Measurements from ENCODE around the gene ZFP92.

The ZFP92 gene

DNA sequence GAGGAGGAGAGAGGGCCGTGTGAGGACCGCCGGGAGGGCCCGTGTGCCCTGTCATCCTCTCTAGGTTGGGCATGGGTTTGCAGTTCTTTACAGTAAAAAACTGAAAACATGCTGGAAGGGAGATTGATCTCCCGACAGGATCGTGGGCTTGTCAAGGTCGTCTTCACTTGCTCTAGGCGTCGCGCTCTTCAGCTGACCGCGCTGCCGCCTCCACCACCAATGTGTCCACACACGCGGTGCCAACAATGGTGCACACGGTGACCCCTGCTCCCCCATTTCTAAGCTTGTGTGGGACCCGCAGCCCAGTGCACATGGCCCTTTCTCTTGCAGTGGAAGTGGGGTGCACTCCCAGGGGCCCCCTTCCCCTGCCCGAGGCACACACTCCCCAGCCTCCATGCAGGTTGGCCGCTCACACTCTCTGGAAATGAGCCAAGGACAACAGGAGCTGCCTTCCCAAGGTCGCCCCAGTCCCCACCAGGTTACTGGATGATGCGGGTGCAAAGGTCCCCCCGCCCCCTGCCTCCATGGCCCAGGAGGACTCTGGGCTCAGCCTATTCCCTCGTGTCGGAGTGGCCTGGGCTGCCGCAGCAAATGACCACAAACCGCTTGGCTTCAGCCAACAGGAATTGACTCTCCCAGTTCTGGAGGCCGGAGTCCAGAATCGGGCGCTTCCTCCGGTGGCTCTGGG lies 1.7 kb upstream of the ZFP92 start:
- no peak for DNase-seq

DNA sequence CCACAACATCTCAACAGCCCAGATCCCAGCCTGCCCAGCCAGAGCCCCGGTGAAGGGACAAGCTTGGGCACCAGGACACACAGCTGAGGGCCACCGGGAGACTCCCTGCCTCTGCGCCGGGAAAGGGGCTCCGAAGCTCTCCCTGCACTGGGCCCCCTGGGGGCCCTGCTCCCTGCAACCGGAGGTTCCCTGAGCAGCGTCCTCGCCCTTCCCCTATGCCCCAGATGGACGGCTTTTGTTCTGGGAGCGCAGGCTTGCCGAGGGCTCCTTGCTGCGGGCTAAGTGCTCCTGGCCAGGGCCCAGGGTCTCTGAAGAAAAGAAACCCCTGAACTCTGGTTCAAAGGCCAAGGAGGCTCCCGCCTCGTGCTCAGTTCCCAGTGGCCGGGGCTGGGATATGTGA lies 899 bp upstream of the ZFP92 start:
- no peak for DNase-seq

DNA sequence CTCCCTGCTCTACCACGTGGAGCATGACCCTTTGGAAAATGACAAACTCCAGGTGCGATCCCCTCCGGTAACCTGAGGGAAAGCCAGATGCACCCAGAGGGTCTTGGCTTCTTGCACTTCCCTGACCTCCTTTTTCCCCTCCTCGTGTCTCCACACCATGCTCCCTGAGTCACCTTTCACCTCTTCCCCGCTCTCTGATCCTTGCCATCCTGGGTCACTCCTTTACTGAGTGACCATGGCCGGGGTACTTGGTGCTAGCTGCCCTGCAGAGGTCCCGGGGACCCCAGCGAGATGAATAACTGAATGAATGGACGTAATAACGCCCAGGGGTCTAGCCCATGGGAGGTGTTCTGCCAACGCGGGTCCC lies 401 bp upstream of the ZFP92 start:
- DNase-seq: no peak

DNA sequence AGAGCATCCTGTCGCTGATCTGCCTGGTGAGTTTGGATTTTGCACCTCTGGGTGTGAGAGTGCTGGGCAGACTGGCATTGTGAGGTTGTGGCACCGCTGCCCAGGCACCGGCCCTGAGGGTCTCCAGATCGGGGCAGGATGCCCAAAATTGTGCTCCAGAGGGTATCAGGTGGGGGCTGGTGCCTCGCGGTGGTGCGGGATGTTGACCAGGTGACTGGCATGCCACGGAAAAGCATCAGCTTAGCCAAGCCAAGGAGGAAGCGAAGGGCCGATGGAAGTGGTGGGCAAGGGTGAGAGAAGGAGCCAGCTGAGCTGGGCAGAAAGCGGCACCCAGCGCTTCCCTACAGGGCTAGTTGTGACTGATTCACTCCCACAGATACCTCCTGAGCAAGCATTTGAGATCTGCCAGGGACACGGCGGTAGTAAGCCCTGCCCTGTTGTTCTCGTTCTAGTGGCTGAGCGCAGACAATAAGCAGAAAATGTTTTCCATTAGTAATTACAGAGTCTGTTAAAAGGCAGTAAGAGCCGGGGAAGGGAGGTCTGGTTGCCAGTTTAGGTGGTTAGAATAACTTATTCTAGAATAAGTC lies 809 bp downstream of the ZFP92 start:
- DNase-seq: no peak

DNA sequence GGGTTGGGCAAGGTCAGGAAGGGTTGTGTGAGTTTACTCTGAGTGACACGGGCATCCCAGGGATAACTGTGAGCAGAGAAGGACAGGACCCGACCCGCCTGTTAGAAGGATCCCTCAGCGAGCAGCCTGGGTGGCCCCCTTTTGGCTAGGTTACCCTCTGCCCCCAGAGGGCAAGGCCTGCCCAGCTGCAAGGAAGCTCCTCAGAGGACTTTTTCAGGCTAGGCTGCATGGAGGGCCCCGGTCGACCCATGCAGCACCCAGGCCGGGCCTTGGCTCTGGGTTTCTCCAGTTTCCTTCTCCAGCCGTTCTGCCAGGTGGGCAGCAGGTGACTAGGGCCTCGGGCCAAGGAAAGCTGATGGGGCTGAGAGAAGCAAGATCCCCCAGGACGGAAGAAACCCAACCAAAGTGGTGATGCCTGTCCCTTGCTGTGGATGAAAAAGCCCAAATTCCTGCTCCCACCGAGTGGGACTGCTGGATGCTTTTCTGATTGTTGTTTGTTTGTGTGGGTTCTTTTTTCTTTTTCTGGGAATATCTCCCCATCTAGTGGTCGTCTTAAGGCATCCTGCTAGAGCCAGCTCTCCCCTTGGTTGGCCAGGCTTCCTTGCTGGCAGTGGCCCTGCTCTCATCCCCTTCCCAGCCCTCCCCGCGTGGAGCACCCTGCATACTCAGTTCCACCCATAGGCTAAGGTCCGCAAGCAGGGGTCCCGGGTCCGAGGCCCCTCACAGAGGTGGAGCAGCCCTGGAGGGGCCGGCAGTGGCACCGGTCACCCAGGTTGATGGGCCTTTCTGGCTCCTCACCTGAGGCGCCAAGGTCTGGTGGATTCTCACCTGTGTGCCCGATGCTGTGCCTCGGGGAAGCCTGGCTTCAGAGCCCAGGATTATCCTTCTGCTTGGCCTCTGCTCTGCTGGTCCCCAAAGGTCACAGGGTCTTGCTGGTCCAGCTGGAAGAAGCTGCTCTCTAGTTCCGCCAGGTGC lies 1.8 kb downstream of the ZFP92 start:
- DNase-seq: peak in 1 of 2 experiments; percentile 4

DNA sequence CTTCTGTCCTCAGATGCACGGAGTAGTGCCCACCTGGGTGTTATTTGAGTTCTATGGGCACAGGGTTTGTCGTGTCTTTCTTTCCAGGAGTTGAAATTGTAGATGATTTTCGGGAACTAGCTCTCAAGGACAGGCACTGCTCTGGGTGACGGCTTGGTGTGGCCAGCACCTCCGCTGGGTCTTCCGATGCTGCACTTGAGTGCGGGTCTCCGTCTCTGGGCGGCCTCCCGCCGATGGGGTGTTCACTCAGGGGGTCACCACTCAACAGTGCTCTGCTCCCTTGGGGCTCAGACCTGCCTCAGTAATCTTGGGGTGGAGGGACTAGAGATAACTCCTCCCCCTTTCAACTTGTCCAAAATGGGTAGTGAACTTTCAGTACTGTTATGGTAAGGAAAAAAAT lies 2.5 kb downstream of the ZFP92 start:
- no peak for DNase-seq

DNA sequence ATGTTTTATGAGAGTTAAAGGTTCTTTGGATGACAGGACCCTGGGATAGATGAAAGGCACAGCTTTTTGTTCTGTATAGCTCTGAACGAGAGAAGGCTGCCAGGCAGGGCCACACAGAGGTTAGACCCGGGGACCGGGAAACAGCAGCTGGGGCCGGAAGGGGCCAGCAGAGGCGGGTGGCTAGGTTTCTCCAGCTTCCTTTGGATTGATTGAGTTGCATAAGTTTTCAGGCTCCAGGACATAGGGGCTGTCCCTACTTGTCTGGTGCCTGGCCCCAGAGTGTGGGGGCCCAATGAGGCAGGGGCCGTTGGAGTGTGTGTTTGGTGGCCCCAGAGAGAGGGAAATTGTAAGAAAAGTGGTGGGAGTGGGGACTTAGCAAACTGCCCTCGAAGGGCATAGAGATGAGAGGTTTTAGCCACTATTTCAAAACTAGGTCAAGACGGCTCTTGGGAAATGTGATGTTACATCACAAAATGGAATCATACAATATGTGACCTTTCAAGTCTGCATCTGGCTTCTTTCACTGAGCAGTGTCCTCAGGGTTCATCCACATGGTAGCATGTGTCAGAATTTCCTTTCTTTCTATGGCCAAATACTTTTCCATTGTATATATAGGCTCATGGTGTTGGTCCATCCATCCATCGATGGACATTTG lies 3.7 kb downstream of the ZFP92 start:
- no peak for DNase-seq

DNA sequence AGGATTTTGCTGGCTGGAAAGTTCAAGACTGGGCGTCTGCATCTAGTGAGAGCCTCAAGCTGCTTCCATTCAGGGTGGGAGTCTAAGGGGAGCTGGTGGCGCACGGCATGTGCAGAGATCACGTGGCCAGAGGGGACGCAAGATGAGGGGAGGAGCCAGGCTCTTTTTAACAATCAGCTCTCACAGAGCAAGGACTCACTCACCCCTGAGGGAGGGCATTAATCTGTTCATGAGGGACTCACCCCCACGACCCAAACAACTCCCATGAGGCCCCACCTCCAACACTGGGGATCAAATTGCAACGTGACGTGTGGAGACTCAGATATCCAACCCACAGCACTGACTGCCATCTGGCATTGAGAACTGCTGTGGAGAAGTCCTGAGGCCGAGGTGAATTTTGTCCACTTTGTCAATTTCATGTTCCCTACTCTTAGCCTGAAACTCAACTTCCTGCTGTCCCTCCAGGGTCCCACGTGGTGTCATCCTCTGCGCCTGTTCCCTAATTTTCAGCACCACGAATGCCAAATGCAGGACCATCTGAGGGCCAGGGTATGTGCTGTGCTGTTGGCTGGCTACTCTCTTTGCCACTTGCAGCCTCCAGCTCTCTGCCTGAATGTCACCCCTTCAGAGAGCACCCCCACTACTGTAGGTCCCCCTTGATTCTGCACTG lies 5.6 kb downstream of the ZFP92 start:
- peak; percentile 60 to 92 for DNase-seq

DNA sequence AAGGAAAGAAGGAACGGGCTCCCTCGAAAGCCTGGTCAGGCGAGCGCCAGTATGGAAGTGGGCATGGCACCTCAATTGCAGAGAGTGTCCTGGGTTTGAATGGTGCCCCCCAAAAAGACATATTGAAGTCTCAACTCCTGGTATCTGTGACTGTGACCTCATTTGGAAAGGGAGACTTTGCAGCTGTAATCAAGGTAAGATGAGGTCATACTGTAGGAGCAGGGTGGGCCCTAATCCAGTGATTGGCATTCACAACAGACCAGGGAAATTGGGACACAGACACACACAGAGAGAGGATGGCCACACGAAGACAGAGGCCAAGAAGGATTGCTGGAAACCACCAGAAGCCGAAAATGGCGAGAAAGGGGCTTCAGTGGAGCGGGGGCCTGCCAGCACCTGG lies 6.4 kb downstream of the ZFP92 start:
- DNase-seq: no peak

DNA sequence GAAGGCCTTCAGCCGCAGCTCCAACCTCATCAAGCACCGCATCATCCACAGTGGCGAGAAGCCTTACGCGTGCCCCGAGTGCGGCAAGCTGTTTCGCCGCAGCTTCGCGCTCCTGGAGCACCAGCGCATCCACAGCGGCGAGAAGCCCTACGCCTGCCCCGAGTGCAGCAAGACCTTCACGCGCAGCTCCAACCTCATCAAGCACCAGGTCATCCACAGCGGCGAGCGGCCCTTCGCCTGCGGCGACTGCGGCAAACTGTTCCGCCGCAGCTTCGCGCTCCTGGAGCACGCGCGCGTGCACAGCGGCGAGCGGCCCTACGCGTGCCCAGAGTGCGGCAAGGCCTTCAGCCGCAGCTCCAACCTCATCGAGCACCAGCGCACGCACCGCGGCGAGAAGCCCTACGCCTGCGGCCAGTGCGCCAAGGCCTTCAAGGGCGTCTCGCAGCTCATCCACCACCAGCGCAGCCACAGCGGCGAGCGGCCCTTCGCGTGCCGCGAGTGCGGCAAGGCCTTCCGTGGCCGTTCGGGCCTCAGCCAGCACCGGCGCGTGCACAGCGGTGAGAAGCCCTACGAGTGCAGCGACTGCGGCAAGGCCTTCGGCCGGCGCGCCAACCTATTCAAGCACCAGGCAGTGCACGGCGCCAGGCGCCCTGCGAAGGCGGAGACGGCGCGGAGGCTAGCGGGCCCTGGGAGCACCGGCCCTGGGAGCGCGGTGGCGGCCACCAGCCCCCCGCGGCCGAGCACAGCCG lies 9.8 kb downstream of the ZFP92 start:
- DNase-seq: no peak

DNA sequence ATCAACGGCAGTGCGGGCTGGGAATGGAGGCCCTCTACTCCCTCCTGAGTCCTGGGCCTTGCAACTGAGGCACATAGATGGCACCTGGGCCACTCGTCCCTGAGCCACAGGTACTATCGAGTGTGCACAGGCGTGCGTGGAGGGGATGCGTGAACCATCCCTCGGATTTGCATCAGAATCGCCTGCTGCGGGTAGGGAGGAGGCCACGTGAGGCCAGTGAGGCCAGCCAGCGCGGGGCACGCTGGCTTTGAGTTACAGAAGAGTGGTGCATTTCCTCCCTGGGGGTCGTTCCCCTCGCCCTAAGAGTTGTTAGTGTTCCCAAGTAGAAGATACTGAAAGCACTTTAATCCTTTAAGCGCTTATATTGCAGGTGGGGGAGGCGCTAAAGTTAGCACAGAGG lies 10.6 kb downstream of the ZFP92 start:
- DNase-seq: no peak

DNA sequence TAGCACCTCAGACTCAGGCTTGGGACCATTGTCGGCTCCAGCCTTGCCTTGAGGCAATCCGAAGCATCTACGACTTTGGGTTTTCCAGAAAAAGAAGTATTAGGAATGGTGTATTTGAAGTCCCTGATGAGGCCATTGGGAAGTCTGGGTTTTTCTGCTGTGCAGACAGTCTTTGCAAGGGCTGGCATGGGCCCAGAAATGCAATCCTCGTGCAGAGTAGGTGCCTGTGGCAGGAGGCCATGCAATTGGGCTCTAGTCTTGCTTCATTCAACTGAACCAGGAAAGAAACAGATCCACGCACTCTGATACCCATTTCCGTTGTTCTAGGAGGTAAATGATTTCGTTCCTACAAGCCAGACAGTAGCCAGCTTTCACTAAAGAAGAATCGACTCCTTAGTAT lies 12.4 kb downstream of the ZFP92 start:
- no peak for DNase-seq

DNA sequence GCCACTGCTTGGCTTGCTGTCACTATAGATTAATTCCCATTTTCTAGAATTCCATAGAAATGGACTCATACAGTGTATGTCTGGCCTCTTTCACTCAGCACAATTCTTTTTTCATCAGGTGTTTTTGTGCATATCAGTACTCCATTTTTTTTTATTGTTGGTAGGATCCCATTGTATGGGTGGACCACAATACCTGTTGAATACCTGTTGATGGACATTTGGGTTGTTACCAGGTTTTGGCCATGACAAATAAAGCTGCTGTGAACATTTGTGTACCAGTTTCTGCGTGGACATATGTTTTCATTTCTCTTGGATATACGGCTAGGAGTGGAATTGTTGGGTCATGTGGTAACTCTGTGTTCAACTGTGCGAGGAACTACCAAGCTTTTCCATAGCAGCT lies 14.9 kb downstream of the ZFP92 start:
- DNase-seq: no peak

DNA sequence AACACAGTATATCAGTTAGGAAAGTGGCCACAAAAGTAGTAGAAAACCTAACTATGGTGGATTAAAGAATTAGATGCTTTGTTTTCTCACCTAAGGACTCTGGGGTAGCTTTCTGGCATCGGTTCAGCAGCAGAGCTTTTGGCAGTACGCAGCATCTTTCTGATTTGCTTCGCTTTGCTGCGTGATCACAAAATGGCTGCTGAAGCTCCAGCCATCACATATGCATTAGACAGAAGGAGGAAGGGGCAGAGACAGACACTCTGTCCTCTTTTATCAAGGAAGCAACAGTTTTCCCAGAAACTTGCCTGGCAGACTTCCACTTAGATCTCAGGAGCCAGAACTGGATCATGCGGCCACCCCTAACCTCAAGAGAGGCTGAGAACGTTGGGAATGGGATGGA lies 19.5 kb downstream of the ZFP92 start:
- DNase-seq: no peak

DNA sequence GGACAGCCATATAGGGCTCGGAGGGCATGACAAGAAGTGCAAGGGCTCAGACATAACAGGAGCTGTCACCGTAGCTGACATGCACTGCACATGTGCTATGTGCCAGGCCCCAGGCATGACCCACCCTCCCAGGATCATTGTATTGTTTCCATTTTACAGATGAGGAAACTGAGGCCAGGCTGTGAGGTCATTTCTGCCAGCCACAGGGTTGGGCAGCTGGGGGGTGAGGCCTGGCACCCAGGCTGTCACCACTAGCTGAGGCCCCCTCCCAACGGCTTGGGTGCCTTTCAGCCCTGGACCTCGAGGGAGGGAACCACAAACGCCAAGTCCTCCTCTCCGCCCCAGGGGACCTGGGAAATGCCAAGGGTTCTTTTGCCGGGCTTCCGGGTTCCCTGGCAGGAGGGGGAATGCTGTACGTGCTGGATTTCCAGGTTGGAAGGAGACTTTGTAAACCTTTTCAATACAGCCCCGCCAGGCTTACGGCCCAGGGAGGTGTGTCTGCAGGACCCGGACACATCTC lies 21.9 kb downstream of the ZFP92 start:
- DNase-seq: no peak

DNA sequence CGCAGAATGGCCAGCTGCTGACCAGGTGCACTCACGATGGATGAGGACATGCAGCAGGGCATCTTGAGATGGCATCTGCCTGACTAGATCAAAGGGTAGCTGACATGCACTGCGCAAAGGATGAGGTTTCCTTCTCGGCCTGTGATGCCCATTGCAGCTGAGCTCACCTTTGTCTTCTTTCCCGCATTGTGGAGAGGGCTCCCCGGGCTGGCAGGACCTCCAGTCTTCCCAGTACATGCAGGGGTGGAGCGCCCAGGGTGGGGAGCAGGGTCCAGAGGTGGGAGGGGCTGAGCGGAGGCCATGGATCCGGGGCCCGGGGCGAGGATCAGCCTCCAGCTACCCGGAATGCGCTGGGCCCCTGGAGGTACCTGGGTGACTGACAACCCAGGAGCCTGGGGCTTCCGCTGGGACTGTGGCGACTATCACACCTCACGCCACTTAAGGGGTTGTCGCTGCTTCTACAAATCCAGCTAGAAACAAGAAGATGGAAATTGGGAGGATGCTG lies 22.6 kb downstream of the ZFP92 start:
- DNase-seq: no peak

DNA sequence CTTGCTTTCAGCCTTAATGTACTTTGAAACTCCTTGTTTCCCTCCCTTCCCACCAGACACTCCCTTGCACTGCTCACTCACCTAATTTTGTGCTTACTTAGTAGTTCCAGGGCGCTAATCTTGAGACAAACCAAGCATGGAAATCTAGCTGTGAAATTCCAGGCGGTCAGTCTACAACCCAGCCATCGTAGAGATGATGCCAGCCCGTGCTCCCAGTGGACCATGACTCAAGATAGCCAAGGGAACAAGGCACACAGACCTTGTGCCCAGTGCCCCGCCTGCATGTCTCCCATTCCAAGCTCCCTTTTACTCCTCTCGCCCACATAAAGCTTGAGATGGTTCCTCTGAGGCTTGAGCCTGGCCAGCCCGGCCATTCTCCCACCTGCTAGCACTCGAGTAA lies 23.5 kb downstream of the ZFP92 start:
- DNase-seq: no peak

DNA sequence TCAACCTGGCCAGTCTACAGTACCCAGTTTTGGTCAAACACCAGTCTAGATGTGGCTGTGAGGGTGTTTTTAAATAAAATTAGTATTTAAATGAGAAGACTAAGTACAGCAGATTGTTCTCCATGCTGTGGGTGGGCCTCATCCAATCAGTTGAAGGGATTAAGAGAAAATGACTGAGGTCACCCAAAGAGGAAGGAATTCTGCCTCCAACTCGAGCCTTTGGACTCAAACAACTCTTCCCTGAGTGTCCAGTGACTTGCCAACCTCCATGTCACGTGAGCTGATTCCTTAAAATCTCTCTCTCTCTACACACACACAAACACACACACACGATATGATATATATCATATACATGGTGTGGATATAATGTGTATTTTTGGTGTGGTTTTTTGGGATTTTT lies 24.6 kb downstream of the ZFP92 start:
- no peak for DNase-seq

DNA sequence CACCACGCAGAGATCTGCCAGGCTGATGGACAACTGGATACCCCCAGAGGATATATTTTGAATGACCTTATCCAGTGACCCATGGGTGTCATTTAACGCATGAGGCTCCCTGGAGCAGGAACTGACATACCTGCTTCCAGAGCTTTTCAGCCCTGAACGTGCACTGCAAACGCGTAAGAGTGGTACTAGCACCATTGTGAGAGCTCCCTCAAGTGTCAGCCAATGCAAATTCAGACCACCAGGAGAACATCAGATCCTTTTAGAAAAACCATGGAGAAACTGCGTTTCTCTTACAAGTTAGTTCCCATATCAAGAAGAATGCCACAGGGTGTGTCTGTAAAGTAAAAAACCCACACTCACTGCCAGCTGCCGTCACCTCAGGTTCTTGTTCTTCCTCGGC lies 27.3 kb downstream of the ZFP92 start:
- peak; percentile 6 to 61 for DNase-seq

DNA sequence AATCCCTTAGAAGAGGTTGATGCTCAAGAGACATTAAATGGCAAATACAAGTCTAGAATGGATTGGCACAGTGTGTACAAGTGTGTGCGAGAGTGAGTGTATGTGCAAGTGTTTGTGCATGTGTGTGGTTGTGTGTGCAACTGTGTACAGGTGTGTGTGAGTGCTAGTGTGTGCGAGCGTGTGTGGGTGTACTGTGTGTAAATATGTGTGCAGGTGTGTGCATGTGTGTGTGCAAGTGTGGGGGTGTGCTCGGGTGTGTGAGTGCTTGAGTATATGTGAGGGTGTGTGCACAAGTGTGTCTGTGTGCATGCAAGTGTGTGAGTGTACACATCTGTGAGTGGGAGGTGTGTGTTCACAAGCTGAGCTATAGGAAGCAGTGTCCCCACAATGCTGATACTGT lies 28.7 kb downstream of the ZFP92 start:
- DNase-seq: no peak

DNA sequence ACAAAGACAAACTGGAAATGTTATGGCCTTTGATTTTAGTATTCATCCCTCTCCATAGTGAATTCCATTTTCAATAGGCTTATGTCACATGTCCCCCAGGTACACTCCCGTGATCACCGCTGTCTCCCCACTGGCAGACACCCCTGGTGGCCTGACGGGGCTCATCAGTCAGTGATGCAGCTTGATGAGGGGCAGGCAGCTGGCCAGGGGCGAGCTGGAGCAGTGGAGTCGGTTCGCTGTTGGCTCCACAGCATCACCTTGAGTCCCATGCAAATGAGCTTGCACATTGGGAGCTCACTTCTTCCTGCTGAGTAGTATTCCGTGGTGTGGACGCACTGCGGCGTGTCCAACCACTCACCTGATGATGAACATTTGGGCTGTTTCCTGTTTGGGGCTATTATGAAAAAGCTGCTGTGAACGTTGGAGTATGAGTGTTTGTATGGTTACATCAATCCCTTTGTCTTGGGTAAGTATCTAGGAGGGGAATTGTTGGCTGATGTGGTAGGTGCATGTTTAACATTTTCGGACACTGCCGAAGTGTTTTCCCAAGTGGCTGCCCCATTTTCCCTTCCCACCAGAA lies 29.4 kb downstream of the ZFP92 start:
- DNase-seq: peak in 1 of 2 experiments; percentile 28

All from NCI-H524 (cell line).